ENCODE data around the gene OOSP4A.

OOSP4A gene

GRCh38 chr11:59944720-59945119 lies 19.1 kb upstream of the OOSP4A start:
- no peak overlapping the region for H3K4me3 ChIP-seq (replicated peaks; ENCODE audit: insufficient read depth, low read length)
- H3K27me3 ChIP-seq (ENCODE audit: insufficient read depth, poor library complexity, severe bottlenecking) = no peaks in the 10 kb centered on the region
- H3K27ac ChIP-seq (replicated peaks) = no peak overlapping the region
- no peak for DNase-seq (ENCODE audit: low read depth in 1 of 2, low spot score in 1 of 2)
- TF ChIP-seq REST (IDR thresholded peaks at IDR 0.05; ENCODE audit: insufficient replicate concordance, low read depth) (no peak), CTCF (IDR thresholded peaks at IDR 0.05; ENCODE audit: insufficient read depth, low read length) (no peak), POLR2AphosphoS5 (IDR thresholded peaks at IDR 0.05; ENCODE audit: low read depth) (no peak), GABPA (IDR thresholded peaks at IDR 0.05; ENCODE audit: low read depth) (no peak), SPI1 (IDR thresholded peaks at IDR 0.05; ENCODE audit: borderline replicate concordance, low read depth) (no peak)

GRCh38 chr11:59953463-59954218 lies 10.2 kb upstream of the OOSP4A start:
- Histone ChIP-seq H3K27ac (replicated peaks) (peak overlapping the region; percentile 21), H3K4me3 (replicated peaks; ENCODE audit: insufficient read depth, low read length) (no peak overlapping the region), H3K27me3 (ENCODE audit: insufficient read depth, poor library complexity, severe bottlenecking) (no peaks in the 10 kb centered on the region)
- peak in 1 of 2 experiments; percentile 44 for DNase-seq (ENCODE audit: low read depth in 1 of 2, low spot score in 1 of 2)
- TF ChIP-seq REST (IDR thresholded peaks at IDR 0.05; ENCODE audit: insufficient replicate concordance, low read depth) = no peak

GRCh38 chr11:59954219-59954847 lies 9.5 kb upstream of the OOSP4A start:
- Histone ChIP-seq H3K27me3 (ENCODE audit: insufficient read depth, poor library complexity, severe bottlenecking) (no peaks in the 10 kb centered on the region), H3K27ac (replicated peaks) (peak overlapping the region; percentile 21; the same call in 1 of the 2 replicates), H3K4me3 (replicated peaks; ENCODE audit: insufficient read depth, low read length) (no peak overlapping the region)
- no peak for DNase-seq (ENCODE audit: low read depth in 1 of 2, low spot score in 1 of 2)
- TF ChIP-seq POLR2AphosphoS5 (IDR thresholded peaks at IDR 0.05; ENCODE audit: low read depth) (no peak), REST (IDR thresholded peaks at IDR 0.05; ENCODE audit: insufficient replicate concordance, low read depth) (no peak), SPI1 (IDR thresholded peaks at IDR 0.05; ENCODE audit: borderline replicate concordance, low read depth) (no peak), GABPA (IDR thresholded peaks at IDR 0.05; ENCODE audit: low read depth) (no peak)

- DNase-seq (ENCODE audit: low read depth in 1 of 2, low spot score in 1 of 2) = no peak
- no peak overlapping the region for H3K27ac ChIP-seq (replicated peaks)
- no peak overlapping the region for H3K4me3 ChIP-seq (replicated peaks; ENCODE audit: insufficient read depth, low read length)
- no peaks in the 10 kb centered on the region for H3K27me3 ChIP-seq (ENCODE audit: insufficient read depth, poor library complexity, severe bottlenecking)
- TF ChIP-seq GABPA (IDR thresholded peaks at IDR 0.05; ENCODE audit: low read depth) = no peak
- no peak for TF ChIP-seq CTCF (IDR thresholded peaks at IDR 0.05; ENCODE audit: insufficient read depth, low read length)
- TF ChIP-seq POLR2AphosphoS5 (IDR thresholded peaks at IDR 0.05; ENCODE audit: low read depth) = no peak
- no peak for TF ChIP-seq REST (IDR thresholded peaks at IDR 0.05; ENCODE audit: insufficient replicate concordance, low read depth)
- no peak for TF ChIP-seq SPI1 (IDR thresholded peaks at IDR 0.05; ENCODE audit: borderline replicate concordance, low read depth)
Measured at GRCh38 chr11:59957094-59957493, 6.7 kb upstream of the OOSP4A start.

All from HL-60 (cell line).